ENCODE results near the gene MAP2.

The MAP2 gene

GRCh38 chr2:209767316-209767715, 343.5 kb downstream of the MAP2 start:
- Histone ChIP-seq H3K27ac (no peak overlapping the region), H3K4me3 (no peak overlapping the region)
- TF ChIP-seq CTCF (IDR thresholded peaks at IDR 0.05), result no peak
- no peak for DNase-seq (ENCODE audit: low spot score)

- Histone ChIP-seq H3K4me3 (no peak overlapping the region), H3K27ac (no peak overlapping the region)
- no peak for TF ChIP-seq CTCF (IDR thresholded peaks at IDR 0.05)
- no peak for DNase-seq (ENCODE audit: low spot score)
Measured at GRCh38 chr2:209768557-209768956, 344.7 kb downstream of the MAP2 start.

- Histone ChIP-seq H3K4me3 (peak within 1 kb of the TSS; percentile 61), H3K27ac (no peak within 1 kb of the TSS)
- no peak for TF ChIP-seq CTCF (IDR thresholded peaks at IDR 0.05)
- no peak for DNase-seq (ENCODE audit: low spot score)
Measured at GRCh38 chr2:209771474-209772289, 347.8 kb downstream of the MAP2 start, which contains the start of gene UNC80. Gene UNC80, plus strand, starts transcription at chr2:209771832. Its CDS starts 241 bp downstream, at chr2:209772073.

DNA sequence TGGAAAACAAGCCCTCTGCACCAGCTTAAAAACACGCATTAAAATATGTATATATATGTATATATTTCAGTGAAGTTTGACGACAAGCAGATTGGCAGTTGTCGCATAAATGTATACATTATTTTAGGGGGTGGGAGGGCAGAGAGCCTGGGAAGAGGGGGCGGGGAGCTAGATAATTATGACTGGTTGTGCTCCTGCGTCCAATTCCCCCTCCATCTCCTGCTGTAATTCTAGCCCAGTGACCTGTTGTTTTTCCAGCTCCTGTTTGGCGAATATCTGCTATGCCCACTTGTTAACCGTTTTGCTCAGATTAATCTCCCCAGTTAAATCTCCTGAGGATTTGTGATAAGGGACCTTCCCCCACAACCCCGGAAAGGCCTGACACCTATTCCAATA, 348.4 kb downstream of the MAP2 start:
- TF ChIP-seq CTCF (IDR thresholded peaks at IDR 0.05), result no peak
- no peak for DNase-seq (ENCODE audit: low spot score)
- no peak overlapping the region for H3K27ac ChIP-seq
- H3K4me3 ChIP-seq, result peak overlapping the region; percentile 61

DNA sequence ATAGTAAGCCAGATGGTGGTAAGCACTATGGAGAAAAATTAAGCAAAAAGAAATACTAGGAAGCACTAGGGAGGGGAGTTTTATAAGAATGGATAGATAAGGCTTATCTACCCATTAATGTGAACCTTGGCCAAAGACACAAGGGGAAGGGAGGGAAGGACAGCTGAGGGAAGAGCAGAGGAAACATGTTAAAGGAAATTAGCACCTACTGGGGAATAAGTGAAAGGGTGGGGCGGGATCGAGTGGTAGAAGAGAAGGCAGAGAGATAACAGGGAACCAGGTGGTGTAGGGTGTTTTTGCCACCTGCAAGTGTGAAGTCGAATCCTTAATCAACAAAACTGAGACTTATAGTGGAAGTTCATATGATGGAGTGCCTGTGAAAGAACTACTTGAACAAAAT, 349.5 kb downstream of the MAP2 start:
- no peak overlapping the region for H3K27ac ChIP-seq
- no peak for TF ChIP-seq CTCF (IDR thresholded peaks at IDR 0.05)
- H3K4me3 ChIP-seq, result no peak overlapping the region
- no peak for DNase-seq (ENCODE audit: low spot score)

Data from coronary artery (tissue), 2 donors.